ENCODE data around the gene SCLT1.
A peak's percentile ranks its signal among the peaks of the same experiment; 100 is the strongest.

SCLT1 gene

GRCh38 chr4:128847082-128847724 is 246.1 kb downstream of the SCLT1 start:
- TF ChIP-seq CTCF (IDR thresholded peaks at IDR 0.05; ENCODE audit: low read depth, low read length): no peak
- no peak overlapping the region for H3K27ac ChIP-seq
- DNase-seq: no peak
- H3K9me3 ChIP-seq (ENCODE audit: severe bottlenecking): no peaks in the 10 kb centered on the region
- H3K36me3 ChIP-seq: peaks cover 99% of the 10 kb centered on the region
- H3K4me3 ChIP-seq (ENCODE audit: low read depth, low read length): no peak overlapping the region
- H3K27me3 ChIP-seq (ENCODE audit: insufficient read depth, low read depth, severe bottlenecking): no peaks in the 10 kb centered on the region

GRCh38 chr4:128846063-128846462 is 247.3 kb downstream of the SCLT1 start:
- no peak for DNase-seq
- no peaks in the 10 kb centered on the region for H3K27me3 ChIP-seq (ENCODE audit: insufficient read depth, low read depth, severe bottlenecking)
- H3K36me3 ChIP-seq: peaks cover 88% of the 10 kb centered on the region
- H3K4me3 ChIP-seq (ENCODE audit: low read depth, low read length): no peak overlapping the region
- H3K27ac ChIP-seq: no peak overlapping the region
- TF ChIP-seq CTCF (IDR thresholded peaks at IDR 0.05; ENCODE audit: low read depth, low read length): no peak
- H3K9me3 ChIP-seq (ENCODE audit: severe bottlenecking): no peaks in the 10 kb centered on the region

GRCh38 chr4:128844931-128845330 is 248.4 kb downstream of the SCLT1 start:
- Histone ChIP-seq H3K9me3 (ENCODE audit: severe bottlenecking) (no peaks in the 10 kb centered on the region), H3K27me3 (ENCODE audit: insufficient read depth, low read depth, severe bottlenecking) (no peaks in the 10 kb centered on the region), H3K4me3 (ENCODE audit: low read depth, low read length) (no peak overlapping the region), H3K36me3 (peaks cover 82% of the 10 kb centered on the region), H3K27ac (no peak overlapping the region)
- TF ChIP-seq CTCF (IDR thresholded peaks at IDR 0.05; ENCODE audit: low read depth, low read length): no peak
- no peak for DNase-seq

- no peak overlapping the region for H3K27ac ChIP-seq
- no peak for TF ChIP-seq CTCF (IDR thresholded peaks at IDR 0.05; ENCODE audit: low read depth, low read length)
- H3K36me3 ChIP-seq: peaks cover 57% of the 10 kb centered on the region
- no peaks in the 10 kb centered on the region for H3K9me3 ChIP-seq (ENCODE audit: severe bottlenecking)
- no peak overlapping the region for H3K4me3 ChIP-seq (ENCODE audit: low read depth, low read length)
- H3K27me3 ChIP-seq (ENCODE audit: insufficient read depth, low read depth, severe bottlenecking): no peaks in the 10 kb centered on the region
- DNase-seq: no peak
Measured at GRCh38 chr4:128841402-128841801, 251.9 kb downstream of the SCLT1 start.

GRCh38 chr4:128840711-128841318 is 252.5 kb downstream of the SCLT1 start:
- Histone ChIP-seq H3K9me3 (ENCODE audit: severe bottlenecking) (no peaks in the 10 kb centered on the region), H3K4me3 (ENCODE audit: low read depth, low read length) (no peak overlapping the region), H3K36me3 (peaks cover 54% of the 10 kb centered on the region), H3K27me3 (ENCODE audit: insufficient read depth, low read depth, severe bottlenecking) (no peaks in the 10 kb centered on the region), H3K27ac (peak overlapping the region; percentile 25)
- TF ChIP-seq CTCF (IDR thresholded peaks at IDR 0.05; ENCODE audit: low read depth, low read length): peak; percentile 6; the same call in 1 of the 2 replicates
- DNase-seq: peak; percentile 71
